HG03442 (cell line): ENCODE measurements around the gene RAX.
A peak's percentile ranks its signal among the peaks of the same experiment; 100 is the strongest.

Experiments used
- ATAC-seq: cut with Tn5 transposase; IDR thresholded peaks from one replicate; pipeline ENCODE4 v1.9.1; 2021; ENCODE audit warnings: mild to moderate bottlenecking, moderate library complexity; ENCODE audit not compliant: unreplicated experiment

Gene RAX

DNA sequence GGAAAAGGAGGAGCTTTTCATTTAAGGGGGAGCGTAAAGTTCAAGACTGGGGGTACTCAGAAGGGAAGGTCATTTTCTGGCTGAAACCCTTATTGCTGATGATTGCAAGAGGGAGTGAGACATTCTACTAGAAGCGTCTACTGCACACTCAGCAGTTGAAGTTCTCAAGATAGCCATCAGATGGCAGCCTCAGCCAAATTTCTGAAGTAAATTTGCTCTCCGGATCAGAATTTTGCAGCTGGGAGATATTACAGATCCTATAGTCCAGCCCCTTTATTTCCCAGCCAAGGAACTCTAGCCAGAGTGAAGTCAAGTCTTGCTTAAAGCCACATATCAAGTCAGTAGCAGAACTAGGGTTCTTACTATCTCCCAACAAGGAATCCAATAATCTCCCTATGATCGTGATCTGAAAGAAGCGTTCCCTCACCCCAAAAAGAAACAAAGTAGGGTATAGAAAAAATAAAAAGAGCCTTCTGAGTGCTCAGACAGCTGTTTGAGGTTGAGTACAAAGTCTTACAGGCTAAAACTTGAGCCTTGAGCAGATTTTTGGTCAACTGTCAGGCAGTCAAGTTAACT is 24.0 kb downstream of the RAX start:
- no peak for ATAC-seq

DNA sequence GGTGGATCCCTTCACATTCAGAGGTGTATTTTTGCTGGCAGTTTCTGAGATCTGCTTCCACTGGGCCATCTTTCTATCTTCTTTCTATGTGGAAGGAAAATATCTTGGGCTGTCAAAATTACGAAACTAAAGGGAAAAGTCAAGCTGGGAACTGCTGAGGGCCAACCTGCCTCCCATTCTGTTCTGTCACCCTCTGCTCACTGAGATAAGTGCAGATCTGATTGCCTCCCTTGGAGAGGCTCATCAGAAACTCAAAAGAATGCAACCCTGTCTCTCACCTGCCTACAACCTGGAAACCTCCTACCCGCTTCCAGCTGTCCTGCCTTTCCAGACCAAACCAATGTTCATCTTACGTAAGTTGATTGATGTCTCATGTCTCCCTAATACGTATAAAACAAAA is 26.5 kb downstream of the RAX start:
- ATAC-seq, result no peak

DNA sequence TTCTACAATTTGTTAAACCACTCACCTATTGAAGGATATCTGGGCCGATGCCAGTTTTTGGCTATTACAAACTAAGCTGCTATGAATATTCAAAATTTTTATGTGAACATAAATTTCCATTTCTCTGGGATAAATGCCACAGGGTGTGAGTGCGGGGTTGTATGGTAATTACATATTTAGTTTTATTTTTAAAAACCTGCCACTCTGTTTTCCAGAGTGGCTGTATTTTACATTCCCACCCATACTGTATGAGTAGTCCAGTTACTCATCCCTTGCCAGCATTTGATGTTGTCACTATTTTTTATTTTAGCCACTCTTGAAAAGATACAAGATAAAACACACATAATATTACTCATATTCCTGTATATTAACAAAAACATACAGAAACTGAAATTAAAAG is 30.3 kb downstream of the RAX start:
- no peak for ATAC-seq

DNA sequence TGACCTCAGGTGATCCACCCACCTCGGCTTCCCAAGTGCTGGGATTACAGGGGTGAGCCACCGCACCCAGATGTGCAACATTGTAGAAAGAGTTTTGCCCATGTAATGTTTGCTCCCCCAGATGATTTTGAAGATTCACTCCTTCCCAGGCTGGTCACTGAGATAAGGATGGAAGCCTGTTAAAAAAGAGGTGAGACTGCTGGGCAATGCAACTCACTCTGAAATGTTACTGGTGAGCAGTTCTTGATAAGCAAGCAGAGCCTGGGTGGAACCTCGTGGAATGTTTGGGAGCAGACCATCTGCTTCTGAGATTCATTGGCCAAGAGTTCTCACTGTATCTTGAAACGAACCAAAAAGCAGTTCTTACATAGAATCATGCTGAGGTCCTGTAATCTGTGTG is 33.6 kb downstream of the RAX start:
- ATAC-seq, result no peak

DNA sequence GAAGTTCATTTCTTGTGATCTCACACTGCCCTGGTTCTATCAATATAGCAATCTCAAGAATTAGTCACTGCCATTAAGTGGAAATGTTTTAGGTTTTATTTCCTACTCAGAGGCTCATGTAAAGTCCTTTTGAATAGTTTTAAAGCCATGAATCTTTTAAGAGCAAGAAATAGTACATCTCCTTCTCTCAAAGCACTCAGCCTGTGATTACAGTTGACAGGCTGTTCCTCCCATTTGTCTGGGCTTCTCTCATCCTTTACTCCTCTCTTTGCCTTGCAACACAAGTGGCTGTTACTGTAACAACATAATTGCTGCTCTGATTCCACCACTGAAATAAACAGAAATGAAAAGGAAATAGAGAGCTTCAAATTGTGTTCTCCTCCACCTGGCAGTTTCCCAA is 34.9 kb downstream of the RAX start:
- no peak for ATAC-seq

DNA sequence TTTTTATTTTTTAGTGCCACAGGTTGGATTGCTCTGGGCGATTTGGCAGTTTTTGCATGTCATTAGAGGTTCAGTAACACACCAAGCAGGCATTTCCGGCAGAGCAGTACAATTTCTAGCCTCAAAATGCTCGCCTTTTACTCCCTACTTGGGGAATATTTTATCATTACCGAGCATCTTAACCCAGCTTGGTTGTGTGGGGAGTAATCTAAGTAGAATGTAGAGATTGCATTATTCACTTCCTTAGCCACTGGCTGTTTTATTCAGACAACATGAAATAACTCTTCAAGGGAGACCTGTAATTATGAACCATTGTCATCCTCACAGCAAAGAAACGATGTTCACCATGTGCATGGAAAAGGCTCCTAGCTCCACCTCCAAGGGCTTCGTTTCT is 40.2 kb downstream of the RAX start:
- ATAC-seq, result no peak

DNA sequence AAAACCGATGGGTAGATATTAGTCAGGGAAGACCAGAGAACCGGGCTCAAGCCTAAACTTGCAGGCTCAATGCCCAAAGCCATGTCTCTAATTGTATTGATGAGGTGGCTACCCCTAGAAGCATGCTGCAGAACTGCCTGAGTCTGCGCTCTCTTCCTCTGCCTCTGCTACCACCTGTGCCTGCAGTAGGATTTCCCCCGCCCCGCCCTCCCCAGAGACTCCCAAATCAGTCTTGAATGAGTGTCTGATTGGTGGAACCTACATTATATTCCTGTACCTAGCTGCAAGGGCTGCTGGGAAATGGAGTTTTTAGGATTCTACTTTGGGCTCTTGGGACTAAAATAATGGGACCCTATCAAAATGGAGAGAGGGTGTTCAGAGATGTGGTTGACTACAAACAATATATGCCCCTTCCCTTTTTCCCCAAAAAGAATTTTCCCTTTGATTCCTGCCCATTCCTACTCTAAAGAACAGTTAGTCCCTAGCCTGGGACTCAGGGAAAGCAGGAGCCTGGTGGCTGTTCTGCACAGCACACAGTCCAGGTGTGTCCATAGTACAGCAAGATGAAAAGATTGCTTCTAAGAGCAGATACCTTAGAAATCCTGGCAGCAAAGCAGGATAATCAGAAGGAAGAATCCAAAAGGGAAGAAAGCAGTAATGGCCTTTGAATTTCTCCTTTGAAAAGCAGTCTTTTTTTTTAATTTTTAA is 40.8 kb downstream of the RAX start:
- ATAC-seq, result no peak

DNA sequence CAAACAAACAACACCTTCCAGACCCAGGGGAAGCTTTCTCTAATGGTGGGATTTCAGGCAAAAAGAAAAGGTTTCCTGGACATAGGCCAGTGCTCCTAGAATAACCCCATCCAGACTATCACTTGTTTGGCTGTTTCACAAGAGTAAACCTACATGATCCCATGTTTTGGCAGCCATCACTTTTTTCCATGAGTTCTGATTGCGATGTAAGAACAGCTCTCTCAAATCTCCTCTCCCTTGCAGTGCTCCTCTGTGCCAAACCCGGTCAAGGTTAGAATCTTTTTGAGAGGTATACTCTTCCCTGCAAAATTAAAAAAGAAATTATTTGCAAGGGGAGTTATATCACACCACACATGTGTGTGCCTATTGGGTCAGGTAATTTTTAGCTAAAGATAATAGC is 41.4 kb downstream of the RAX start:
- no peak for ATAC-seq

DNA sequence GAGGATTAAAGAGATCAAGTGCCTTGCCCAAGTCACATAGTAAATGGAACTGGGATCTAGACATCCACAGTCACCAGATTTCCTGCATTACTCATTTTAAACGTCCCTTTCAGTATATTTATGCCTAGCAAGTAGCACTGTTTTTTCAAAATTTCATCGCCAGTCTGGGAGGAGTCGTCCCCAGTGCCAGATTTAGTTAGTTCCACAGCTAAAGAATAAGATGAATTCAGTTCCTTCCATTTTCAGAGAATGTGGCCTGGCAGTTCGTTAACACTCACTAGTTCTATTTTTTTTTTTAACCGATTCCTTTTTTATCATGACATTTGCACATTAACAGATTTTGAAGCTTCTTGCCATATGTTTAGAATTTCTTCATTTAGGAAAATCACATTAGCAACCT is 42.1 kb downstream of the RAX start:
- no peak for ATAC-seq

DNA sequence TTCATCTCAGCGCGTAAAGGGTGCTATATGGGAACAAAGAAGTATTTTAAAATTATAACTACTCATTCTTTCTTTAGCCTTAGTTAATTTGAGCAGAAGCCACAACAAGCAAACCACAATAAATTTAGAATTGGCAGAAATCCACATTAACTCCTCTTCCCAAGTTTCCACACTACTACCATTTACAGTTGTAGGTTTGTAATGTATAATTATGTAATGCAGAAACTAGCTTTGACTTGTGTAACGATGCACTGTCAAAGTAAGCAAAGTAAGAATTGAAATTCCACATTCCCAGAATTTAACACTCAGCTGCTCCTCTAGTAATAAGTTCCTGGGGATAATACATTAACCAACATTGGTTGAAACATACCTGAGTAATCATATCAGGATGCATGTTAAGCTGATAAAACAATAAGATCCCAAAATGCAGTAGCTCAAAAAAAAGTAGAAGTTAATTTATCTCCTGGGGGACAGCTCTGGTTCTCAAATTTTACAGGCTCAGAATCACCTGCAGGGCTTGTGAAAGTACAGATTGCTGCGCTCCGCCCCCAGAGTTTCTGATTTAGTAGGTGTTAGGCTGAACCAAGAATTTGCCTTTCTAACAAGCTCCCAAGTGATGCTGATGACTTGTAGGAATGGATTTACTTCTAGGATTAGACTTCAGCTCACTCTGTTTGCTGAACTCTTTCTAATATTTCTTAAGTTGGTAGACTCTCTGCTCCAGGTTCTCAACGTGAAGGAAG is 43.4 kb downstream of the RAX start:
- peak; percentile 49 for ATAC-seq

DNA sequence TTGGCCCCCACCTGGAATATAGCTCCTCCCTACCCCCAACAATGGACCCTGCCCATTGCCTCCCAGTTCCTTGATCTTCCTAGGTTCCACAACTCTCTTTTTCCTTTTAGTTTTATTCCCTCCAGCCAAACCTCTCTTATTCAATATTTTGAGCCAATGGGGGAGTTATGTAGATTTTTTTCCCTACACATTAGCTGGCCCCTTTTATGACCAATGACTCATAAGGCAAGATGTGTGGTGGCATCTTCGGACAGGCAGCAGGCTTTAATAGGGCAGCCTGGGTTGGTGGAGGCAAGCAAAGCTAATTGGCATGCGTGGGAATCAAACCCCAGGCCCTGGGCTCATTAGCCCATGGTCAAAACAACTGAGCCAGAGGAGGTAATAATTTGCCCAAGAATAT is 44.1 kb downstream of the RAX start:
- no peak for ATAC-seq

DNA sequence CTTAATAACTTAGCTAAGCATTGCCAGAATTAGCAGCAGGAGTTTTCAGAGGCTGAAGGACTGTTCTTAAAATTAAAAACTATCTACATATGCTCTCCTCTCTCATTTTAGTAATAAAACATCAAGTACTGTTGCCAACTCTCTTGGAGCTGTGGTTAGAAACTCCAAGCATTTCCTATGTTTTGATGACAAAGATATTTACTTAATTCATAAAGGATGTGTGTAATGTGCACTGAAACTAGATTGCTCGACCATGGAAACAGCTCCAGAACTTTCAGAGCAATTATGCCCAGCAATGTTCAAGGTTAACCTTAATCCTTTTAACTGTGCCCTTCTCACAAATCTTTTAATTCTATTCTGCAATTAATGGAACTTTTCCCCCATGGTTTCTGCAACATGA is 44.9 kb downstream of the RAX start:
- no peak for ATAC-seq

DNA sequence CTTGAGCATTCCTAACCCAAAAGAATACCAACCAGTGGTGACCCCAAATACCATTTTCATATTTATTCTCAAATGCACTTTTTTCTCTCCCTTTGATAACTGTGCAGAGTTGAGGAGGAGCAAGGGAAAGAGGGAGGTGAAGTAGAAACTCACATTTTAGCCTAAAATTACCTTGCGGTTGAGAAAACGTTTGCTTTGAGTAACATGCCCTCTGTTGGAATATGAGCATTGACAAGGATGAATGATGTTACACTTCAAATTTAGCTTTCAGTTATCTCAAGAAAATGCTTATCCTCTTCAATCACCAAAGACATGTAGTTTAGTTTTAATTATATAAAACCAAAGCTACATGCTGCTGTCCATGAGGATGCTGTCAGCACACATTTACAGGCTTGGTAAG is 50.9 kb downstream of the RAX start:
- no peak for ATAC-seq

DNA sequence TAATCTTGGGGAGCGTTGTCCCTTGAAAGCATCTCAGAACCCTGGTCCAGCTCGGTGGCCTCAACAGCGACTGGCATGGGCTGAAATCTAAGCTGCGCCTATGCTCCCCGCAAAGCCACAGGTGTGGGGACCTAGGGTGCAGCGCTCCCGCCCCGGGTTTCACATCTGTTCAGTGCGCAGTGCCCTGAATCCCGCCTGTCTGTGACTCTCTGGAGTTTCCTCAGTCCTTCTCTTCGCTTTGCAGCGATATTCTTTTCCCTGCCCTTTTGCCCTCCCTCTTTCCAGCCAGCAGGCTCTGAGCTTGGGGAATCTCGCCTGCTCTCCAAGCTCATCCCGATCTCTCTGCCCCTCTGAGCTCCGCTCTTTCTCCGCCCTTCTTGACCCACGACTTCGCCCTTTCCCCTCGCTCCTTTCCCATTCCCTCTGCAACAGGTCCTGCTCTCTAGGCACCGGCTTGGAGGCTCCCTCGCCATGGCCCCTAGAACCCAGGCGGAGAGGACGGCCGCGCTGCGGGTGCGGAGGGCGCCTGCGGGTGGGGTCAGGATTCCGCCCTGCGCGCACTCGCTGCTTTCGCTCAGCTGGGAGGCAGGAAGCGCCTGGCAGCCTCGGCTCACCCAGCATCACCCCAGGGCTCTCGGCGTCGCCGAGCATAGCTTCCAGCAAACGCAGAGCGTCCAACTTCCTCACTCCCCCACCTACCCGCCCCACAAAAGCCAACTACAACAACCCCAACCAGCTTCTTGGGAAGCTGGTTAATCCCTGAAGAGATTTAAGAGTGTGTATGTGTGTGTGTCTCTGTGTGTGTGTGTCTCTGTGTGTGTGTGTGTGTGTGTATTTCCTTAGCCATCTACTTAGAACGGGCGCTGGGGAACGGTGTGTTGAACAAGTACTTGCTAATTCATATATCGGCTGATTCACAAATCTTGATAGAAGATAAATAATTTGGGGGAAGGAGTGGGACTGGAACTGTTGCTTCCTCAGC is 52.2 kb downstream of the RAX start:
- ATAC-seq, result no peak

DNA sequence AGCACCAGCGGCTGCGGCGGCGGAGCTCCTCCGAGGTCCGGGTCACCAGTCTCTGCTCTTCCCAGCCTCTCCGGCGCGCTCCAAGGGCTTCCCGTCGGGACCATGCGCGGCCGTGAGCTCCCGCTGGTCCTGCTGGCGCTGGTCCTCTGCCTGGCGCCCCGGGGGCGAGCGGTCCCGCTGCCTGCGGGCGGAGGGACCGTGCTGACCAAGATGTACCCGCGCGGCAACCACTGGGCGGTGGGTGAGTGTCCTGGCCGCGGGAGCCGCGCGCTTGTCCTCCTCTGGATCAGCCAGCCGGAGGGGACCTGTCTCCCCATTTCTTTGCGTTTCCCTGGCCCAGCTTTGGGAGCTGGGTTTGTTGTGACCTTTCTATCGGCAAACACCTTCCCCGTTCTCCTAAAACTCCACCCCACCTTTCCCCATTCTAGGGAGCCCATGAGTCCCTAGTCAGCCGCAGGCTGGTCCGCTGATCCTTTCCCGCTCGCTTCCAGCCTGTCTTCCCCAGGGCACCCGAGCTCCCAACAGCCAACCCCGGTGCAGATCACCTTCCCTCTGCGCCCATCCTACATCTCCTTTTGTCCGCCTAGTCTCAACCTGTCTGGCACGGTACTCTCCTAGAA is 53.0 kb downstream of the RAX start:
- no peak for ATAC-seq

DNA sequence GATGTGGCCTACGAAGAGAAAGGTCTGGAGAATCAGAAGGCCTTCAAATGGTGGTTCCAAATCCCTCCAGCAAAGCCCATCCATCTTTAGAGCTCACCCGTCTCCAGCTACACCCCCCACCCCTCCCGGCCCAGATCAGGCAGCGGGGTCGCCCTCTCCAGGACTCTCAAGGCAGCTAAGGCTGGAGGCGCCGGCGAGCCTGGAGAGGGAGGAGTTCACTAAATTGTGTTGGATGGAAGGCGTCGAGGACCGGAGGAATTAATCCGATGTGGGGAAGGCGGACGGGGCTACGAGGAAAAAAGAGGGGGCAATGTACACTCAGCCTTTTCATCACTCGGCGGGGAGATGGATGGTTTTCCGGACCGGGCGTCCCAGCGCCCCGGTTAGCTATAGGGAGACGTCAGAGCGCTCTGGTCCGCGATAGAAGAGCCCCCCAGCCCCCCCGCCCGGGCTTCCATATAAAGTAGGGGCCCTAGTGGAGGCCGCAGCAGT is 53.5 kb downstream of the RAX start, which contains the start of gene GRP:
Gene GRP, plus strand, starts transcription at position 487 of the 492 bp plus-strand sequence. CDS start 108 bp downstream, outside the sequence.
- no peak for ATAC-seq

DNA sequence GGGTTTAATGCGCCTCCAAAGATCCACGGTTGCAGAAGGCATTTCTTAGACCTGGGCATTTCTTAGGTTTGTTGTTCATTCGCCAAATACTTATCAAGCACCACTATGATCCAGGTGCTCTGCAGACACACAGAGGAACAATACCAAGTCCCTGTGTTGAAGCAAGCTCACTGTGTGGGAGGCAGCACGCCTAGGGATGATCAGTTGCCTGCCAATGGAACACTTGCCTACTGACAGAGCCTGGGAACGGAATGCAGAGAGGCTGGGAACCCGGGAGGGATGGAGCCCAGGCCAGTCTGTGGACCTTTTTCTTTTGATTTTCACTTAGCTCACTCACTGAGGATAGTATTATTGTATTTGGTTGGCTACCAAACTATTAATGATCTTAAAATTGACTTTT is 55.2 kb downstream of the RAX start:
- no peak for ATAC-seq
